Endothelial cell of umbilical vein (primary cell): Measurements from ENCODE around the gene P2RY6. TPM values are rescaled to one million over a fixed set of nuclear protein-coding genes. Genes with fewer than 3 reads are reported as not detected.

Experiments
- BruUV-seq: library from RNA; stranded (reverse); fragments of 400-500 nt; replicated peaks from 2 replicates; lab custom pipeline; 2021; lab: Mats Ljungman, UMichigan
- CTCF ChIA-PET: fragments of 300-600, 350-600 bp; sonication (Branson Sonifier 250); formaldehyde crosslinking; loops from one replicate; lab custom pipeline; 2021; ENCODE audit warnings: antibody characterized with exemption, inconsistent platforms; lab: Charles Lee
- POLR2A ChIA-PET: fragments of 300-600, 350-600 bp; sonication (Branson Sonifier 250); formaldehyde crosslinking; loops from one replicate; lab custom pipeline; 2021; ENCODE audit warnings: antibody characterized with exemption, inconsistent platforms; lab: Charles Lee
- DNase-seq: peaks from one replicate; pipeline ENCODE4 v3.0.0-alpha.2; 2011; ENCODE audit warnings: low read depth, low spot score
- FAIRE-seq: peaks from 2 replicates; lab custom pipeline; 2011; peaks lifted over from hg19 to GRCh38; lab: Jason Lieb, UNC
- H2AFZ ChIP-seq: 2 replicates; pipeline ENCODE4 v1.6.0; 2012; ENCODE audit warnings: low read depth, low read length, control low read depth, inconsistent platforms
- H3K27ac ChIP-seq: 2 replicates; pipeline ENCODE4 v1.5.1; 2011; ENCODE audit warnings: low read depth, mild to moderate bottlenecking, control low read depth, low read length, moderate library complexity; ENCODE audit not compliant: insufficient read depth
- H3K27me3 ChIP-seq, 2 experiments: 2 replicates each; pipeline versions ENCODE4 v1.6.0 to v1.6.1; 2011; ENCODE audit warnings: low read length in 2 of 2, mixed read lengths in 1 of 2; ENCODE audit not compliant: control insufficient read depth in 2 of 2, insufficient read depth in 2 of 2
- H3K36me3 ChIP-seq, 2 experiments: 2 replicates in 1 of 2; 3 replicates in 1 of 2; pipeline ENCODE4 v1.5.1; 2011; ENCODE audit warnings: low read length in 2 of 2, mild to moderate bottlenecking in 1 of 2, moderate library complexity in 1 of 2; ENCODE audit not compliant: control insufficient read depth in 2 of 2, insufficient read depth in 2 of 2; ENCODE audit errors: extremely low read depth in 1 of 2
- H3K4me1 ChIP-seq: 3 replicates; pipeline ENCODE4 v1.5.1; 2011; ENCODE audit warnings: mild to moderate bottlenecking, low read length; ENCODE audit not compliant: control insufficient read depth, insufficient read depth; ENCODE audit errors: extremely low read depth
- H3K4me2 ChIP-seq: 2 replicates; pipeline ENCODE4 v1.6.1; 2011; ENCODE audit warnings: low read length, control low read depth, mixed read lengths; ENCODE audit not compliant: insufficient read depth
- H3K4me3 ChIP-seq, 3 experiments: fragments of 200-600 bp in 1 of 3; sonication (generic), shearing (Covaris generic) in 1 of 3; replicated peaks in 1 of 3; 2 replicates each; pipeline ENCODE4 v1.5.1; 2011 to 2016; ENCODE audit warnings: control low read depth in 3 of 3, low read length in 3 of 3, mild to moderate bottlenecking in 2 of 3, inconsistent platforms in 1 of 3, low read depth in 1 of 3, moderate library complexity in 1 of 3; ENCODE audit not compliant: insufficient read depth in 1 of 3
- H3K79me2 ChIP-seq: 2 replicates; pipeline ENCODE4 v1.6.0; 2012; ENCODE audit warnings: low read length, inconsistent platforms; ENCODE audit not compliant: control insufficient read depth, insufficient read depth
- H3K9ac ChIP-seq: replicated peaks from 2 replicates; pipeline ENCODE3; 2011; ENCODE audit warnings: low read length, control low read depth; ENCODE audit not compliant: insufficient read depth; ENCODE audit errors: extremely low read depth
- H3K9me1 ChIP-seq: replicated peaks from 3 replicates; pipeline ENCODE4 v1.6.0; 2011; ENCODE audit warnings: mild to moderate bottlenecking, low read length; ENCODE audit not compliant: control insufficient read depth, insufficient read depth; ENCODE audit errors: extremely low read depth
- H3K9me3 ChIP-seq: replicated peaks from 2 replicates; pipeline ENCODE4 v1.5.1; 2012; ENCODE audit warnings: low read length, inconsistent platforms; ENCODE audit not compliant: control insufficient read depth, insufficient read depth
- H4K20me1 ChIP-seq: replicated peaks from 2 replicates; pipeline ENCODE3; 2011; ENCODE audit warnings: mild to moderate bottlenecking, low read length; ENCODE audit not compliant: control insufficient read depth, insufficient read depth; ENCODE audit errors: extremely low read depth
- CTCF ChIP-seq, 2 donors: IDR thresholded peaks; 1 replicate in 1 of 2; 2 replicates in 1 of 2; pipeline ENCODE4 v1.5.1; 2011; ENCODE audit warnings: low read length in 2 of 2, mild to moderate bottlenecking in 2 of 2, moderate library complexity in 2 of 2, control low read depth in 1 of 2, inconsistent platforms in 1 of 2, low read depth in 1 of 2; ENCODE audit not compliant: insufficient read depth in 1 of 2; ENCODE audit errors: extremely low read depth in 1 of 2
- EZH2 ChIP-seq: IDR thresholded peaks from 2 replicates; pipeline ENCODE4 v1.6.1; 2012; ENCODE audit warnings: borderline replicate concordance, low read depth, mild to moderate bottlenecking, moderate library complexity, low read length, inconsistent platforms; ENCODE audit not compliant: severe bottlenecking
- FOS ChIP-seq: IDR thresholded peaks from 2 replicates; pipeline ENCODE4 v1.6.1; 2011; ENCODE audit warnings: mild to moderate bottlenecking, low read length, moderate library complexity, borderline replicate concordance; ENCODE audit not compliant: insufficient read depth
- GATA2 ChIP-seq: IDR thresholded peaks from 2 replicates; pipeline ENCODE4 v1.7.0; 2011; ENCODE audit warnings: low read depth, mild to moderate bottlenecking, moderate library complexity, mixed read lengths, low read length; ENCODE audit not compliant: insufficient read length, insufficient read depth
- JUN ChIP-seq: IDR thresholded peaks from 2 replicates; pipeline ENCODE4 v1.6.1; 2011; ENCODE audit warnings: borderline replicate concordance, low read depth; ENCODE audit not compliant: insufficient read length, insufficient read depth
- MAX ChIP-seq: IDR thresholded peaks from 2 replicates; pipeline ENCODE4 v1.6.1; 2011; ENCODE audit not compliant: insufficient read depth, insufficient read length
- MYC ChIP-seq: IDR thresholded peaks from one replicate; pipeline ENCODE4 v1.6.1; 2011; ENCODE audit warnings: mild to moderate bottlenecking, low read depth, low read length
- POLR2A ChIP-seq: IDR thresholded peaks from 2 replicates; pipeline ENCODE4 v1.6.1; 2012; ENCODE audit warnings: low read depth, mild to moderate bottlenecking, control low read depth, low read length
- POLR2AphosphoS5 ChIP-seq: IDR thresholded peaks from 2 replicates; pipeline ENCODE4 v1.6.1; 2012; ENCODE audit warnings: low read depth, mild to moderate bottlenecking, control low read depth, low read length, moderate library complexity; ENCODE audit not compliant: insufficient read depth
- dilution Hi-C: fragments of 300-500 bp; cut with MboI; formaldehyde crosslinking; loops from one replicate; pipeline ENCODE4 v1.15.0; 2019; ENCODE audit warnings: low sequenced_read_pairs; ENCODE audit not compliant: extremely low pct_ligation_motif_present
- intact Hi-C: fragments of 100-400 bp; cut with micrococcal nuclease; formaldehyde crosslinking; loops from one replicate; pipeline ENCODE4 v1.10.0; 2022
- polyA plus RNA-seq, 4 experiments: library from polyadenylated mRNA; depleted of rRNA in 3 of 4; stranded (reverse) in 3 of 4; unstranded in 1 of 4; fragments of >200 nt; gene quantifications; 2 replicates each; pipeline versions ENCODE4 v1.2.1 to v1.2.3, GENCODE V29; 2011 to 2012; ENCODE audit warnings: missing spikeins in 1 of 4
- total RNA-seq: library from RNA; stranded (reverse); gene quantifications from 2 replicates; pipeline ENCODE4 v1.2.3, GENCODE V29; 2021

Gene P2RY6
- total and polyA plus RNA-seq, 2 donors (not counting 3 experiments of a cell fraction or from before 2014, with no cell fraction given): 0.47 TPM; not detected in 1

- Histone ChIP-seq H3K4me3 (no peak overlapping the region), H3K4me1 (peaks cover 4% of the 10 kb centered on the region), H3K27me3 (no peaks in the 10 kb centered on the region), H3K9me3 (no peaks in the 10 kb centered on the region), H4K20me1 (no peaks in the 10 kb centered on the region), H3K36me3 (no peaks in the 10 kb centered on the region), H3K9ac (no peak overlapping the region), H3K27ac (no peak overlapping the region), H2AFZ (no peak overlapping the region), H3K4me2 (no peak overlapping the region), H3K9me1 (no peaks in the 10 kb centered on the region), H3K79me2 (no peaks in the 10 kb centered on the region)
- FAIRE-seq (no peak), DNase-seq (no peak)
- no TSS peak for BruUV-seq
- TF ChIP-seq EZH2 (no peak), JUN (no peak), MAX (no peak), POLR2A (no peak), GATA2 (no peak), CTCF (IDR thresholded peaks at IDR 0.05; ENCODE audit: extremely low read depth in 1 of 2, insufficient read depth in 1 of 2, low read depth in 1 of 2, low read length in 2 of 2) (no peak), POLR2AphosphoS5 (no peak), MYC (no peak), FOS (no peak)
- ChIA-PET POLR2A (no interaction called here), CTCF (interaction anchor here (1.0 to 1.7 kb wide), 3 partner anchors 11 to 558 kb away, joined by 3 read pairs; no protein-coding TSS in a partner anchor)
- intact Hi-C loops (no loop called here), dilution Hi-C loops (no loop called here)
These were observed 11.3 kb downstream of the P2RY6 start for GRCh38 chr11:73283276-73284000.
